HG03439 (cell line): ENCODE data around the gene CDC14B.
"Not testable (repeated sequence)": the region's sequence is repeated elsewhere in the genome, so short reads cannot be mapped to it uniquely, and the experiment has no call there.

ENCODE experiments used
- ATAC-seq: cut with Tn5 transposase; IDR thresholded peaks from one replicate; pipeline ENCODE4 v1.9.1; 2021; ENCODE audit warnings: mild to moderate bottlenecking, moderate library complexity; ENCODE audit not compliant: unreplicated experiment

CDC14B gene

DNA sequence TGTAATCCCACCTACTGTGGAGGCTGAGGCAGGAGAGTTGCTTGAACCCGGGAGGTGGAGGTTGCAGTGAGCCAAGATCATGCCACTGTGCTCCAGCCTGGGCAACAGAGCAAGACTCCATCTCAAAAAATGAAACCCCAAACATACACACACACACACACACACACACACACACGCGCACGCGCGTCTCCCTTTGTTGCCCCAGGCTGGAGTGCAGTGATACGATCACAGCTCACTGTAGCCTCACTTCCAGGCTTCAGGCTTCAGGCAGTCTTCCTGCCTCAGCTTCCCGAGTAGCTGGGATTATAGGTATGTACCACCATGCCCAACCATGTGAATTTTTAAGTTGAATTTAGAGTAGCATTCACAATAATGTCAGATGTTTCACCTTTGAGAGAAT lies 13.9 kb upstream of the CDC14B start:
- not testable (repeated sequence) for ATAC-seq

DNA sequence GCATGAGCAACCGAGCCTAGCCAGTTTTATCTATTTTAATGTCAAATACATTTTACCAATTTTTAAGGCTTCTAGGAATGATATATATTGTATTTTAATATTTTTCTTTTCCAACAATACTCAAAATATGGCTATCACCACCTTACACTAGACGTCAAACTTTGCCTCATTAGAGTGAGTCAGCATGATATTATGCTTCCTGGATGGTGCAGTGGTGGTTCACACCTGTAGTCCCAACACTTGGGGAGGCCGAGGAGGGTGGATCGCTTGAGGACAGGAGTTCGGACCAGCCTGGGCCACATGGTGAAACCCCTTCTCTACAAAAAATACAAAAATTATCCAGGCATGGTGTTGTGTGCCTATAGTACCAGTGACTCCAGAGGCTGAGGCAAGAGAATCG lies 7.3 kb upstream of the CDC14B start:
- ATAC-seq = no peak

DNA sequence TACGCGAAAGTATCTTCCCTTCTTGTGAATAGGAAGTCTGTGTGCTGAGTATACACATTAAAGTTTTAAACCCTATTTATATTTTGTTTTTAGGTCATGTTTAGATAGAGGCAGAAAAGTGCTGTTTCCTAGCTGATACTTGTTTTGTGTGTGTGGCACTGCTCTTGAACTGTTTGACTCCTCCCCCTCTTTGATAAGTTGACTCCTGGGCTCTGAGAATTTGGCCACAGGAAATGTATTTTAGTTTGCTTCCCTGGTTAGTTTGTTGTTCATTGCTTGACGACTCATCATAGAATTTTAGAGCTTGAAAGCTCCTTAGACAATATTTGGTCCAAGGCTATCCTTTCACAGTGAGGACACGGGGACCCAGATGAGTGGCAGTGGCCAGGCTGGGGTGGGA lies 2.0 kb upstream of the CDC14B start:
- no peak for ATAC-seq

- ATAC-seq = no peak
Observed at GRCh38 chr9:96620832-96621269, 1.2 kb upstream of the CDC14B start.

DNA sequence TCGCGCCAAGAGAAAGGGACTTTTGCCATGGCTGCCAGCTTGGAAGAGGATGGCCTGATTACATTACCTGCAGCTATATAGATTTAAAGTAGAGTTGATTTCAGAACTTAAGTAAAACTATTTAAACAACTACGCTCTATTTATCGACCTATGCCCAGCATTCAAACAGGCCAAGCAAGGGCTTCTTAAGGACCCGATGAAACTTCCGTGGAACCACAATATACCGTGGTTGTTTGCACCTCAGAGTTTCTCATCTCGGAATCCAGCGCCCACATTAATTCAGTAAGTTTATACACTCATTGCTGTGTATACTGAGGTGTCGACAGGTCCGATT lies 505 bp upstream of the CDC14B start:
- ATAC-seq = no peak

GRCh38 chr9:96619124-96619465 lies 548 bp downstream of the CDC14B start:
- no peak for ATAC-seq

DNA sequence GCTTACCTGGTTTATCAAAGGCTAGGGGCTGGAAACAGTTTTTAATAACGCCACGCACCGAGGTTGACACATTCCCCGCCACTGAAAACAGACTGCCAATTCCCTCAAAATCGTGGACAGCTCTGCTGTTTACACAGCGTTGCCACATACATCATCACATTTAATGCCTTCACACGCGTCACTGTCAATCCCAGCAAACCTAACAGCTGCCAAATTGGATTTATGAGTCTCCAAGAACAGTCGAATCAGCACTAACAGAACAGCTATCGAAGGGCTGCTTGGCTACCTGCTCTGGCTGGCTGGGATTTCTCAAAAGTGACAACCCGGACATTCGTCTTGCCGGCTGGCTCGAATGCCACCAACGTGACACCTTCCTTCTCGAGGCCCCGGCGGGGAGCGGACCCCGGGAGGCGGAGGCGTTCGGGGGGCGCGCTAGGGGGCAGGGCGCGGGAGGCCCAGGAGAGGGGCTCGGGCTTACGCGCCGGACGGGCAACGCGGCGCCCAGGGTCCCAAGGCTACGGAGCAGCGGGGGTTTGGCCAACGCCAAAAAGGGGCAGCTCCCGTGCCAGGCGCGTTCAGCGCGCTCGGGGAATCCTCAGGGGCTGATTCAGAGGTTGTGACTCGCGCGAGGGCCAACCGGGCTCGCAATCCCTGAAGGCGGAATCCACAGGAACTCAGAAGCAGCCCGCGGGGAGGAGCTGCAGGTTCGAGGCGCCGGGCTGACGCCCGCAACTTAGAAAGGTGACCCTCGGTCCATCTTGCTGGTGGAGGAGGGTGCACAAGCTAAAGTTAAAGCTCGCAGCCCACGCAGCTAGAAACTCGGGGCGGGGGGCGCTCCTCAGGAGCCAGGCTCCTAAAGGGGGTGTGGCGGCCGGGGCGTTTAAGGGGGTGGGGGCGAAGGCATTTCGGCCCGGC lies 1.2 kb downstream of the CDC14B start:
- no peak for ATAC-seq

GRCh38 chr9:96617439-96618185 lies 2.0 kb downstream of the CDC14B start:
- ATAC-seq = no peak

- ATAC-seq = no peak
Observed at GRCh38 chr9:96616817-96617438, 2.7 kb downstream of the CDC14B start.

DNA sequence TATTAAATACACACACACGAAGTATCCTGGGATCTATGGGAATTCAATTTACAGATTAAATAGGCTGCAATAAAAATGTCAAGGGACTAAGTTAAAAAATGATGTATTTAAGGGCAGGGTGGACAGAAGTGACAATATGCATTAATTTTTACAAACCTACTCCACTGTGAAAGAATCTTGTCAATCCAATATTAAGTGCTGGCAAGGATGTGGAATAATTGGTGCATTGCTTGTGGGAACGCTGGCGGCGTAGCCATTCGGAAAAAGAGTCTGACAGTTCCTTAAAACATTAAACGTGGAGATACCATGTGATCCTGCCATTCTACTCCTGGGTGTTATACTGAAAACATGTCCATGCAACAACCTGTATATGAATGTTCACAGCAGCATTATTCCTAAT lies 4.2 kb downstream of the CDC14B start:
- ATAC-seq = no peak

- not testable (repeated sequence) for ATAC-seq
Observed at GRCh38 chr9:96614664-96615063, 5.0 kb downstream of the CDC14B start.

DNA sequence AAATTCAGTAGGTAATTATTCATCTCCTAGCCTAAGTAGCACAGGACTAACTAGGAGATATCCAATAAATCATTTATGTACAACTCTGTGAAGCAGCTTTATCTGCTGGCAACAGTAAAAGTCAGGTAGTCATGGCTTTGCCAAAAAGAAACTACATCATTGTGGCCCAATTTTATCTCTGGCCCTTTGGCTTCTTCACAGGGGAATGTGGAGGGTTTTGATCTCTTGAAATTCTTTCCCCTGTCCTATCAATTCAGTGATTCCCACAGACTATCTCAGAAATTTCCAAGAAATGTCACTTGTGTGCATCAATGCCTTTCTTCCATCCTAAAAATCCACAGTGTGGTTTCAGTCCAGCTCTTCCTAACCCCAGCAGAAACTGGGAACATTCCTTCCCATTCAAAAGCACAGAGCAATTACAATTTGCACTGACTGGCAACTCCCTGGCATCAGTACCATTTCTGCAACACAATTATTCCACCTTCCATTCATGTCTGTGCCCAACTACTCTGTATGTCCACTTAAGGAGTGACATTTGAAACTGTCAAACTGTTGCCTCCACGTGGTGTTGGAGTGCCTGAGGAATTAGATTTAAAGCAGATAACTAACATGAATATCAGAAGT lies 6.6 kb downstream of the CDC14B start:
- ATAC-seq = no peak

- no peak for ATAC-seq
Observed at GRCh38 chr9:96612105-96612965, 7.3 kb downstream of the CDC14B start.

DNA sequence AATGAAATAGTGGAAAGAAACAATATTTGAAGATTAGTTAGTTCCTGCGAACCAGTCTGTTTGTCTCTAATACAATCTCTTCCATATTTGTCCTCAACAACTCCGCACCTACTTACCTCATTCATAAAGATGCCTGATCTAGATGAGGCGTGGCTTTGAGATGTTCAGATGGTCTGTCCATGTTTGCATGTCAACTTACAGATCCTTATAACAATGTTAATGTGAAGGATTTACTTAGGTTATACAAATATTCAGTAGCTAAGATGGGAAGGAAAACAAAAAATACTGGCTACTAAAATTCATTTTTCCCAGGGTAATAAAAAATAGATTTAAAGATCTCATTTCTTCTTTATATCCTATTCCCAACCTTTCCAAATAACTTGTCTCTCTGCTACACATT lies 8.3 kb downstream of the CDC14B start:
- ATAC-seq = no peak

- no peak for ATAC-seq
Observed at GRCh38 chr9:96609732-96610131, 9.9 kb downstream of the CDC14B start.

DNA sequence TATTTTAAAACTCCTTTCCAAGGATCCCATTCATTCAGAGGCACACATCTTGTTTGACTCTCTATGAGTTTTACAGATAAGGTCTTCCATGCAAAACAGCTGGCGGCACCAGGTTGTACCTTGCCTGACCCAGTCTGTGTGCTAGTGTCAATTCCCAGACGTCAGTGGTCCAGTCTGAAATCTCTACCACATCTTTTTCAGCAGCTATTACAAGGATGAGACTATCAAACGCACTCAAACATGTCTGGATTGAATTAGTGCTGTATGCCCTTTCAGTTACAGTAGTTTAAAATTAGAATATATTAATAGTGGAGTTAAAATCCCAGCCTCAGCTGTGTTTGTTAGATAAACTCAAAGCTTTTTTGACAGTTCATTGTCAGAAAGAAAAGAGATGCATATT lies 11.7 kb downstream of the CDC14B start:
- no peak for ATAC-seq

- ATAC-seq = no peak
Observed at GRCh38 chr9:96605328-96605727, 14.3 kb downstream of the CDC14B start.

GRCh38 chr9:96604004-96604319 lies 15.7 kb downstream of the CDC14B start:
- ATAC-seq = no peak

DNA sequence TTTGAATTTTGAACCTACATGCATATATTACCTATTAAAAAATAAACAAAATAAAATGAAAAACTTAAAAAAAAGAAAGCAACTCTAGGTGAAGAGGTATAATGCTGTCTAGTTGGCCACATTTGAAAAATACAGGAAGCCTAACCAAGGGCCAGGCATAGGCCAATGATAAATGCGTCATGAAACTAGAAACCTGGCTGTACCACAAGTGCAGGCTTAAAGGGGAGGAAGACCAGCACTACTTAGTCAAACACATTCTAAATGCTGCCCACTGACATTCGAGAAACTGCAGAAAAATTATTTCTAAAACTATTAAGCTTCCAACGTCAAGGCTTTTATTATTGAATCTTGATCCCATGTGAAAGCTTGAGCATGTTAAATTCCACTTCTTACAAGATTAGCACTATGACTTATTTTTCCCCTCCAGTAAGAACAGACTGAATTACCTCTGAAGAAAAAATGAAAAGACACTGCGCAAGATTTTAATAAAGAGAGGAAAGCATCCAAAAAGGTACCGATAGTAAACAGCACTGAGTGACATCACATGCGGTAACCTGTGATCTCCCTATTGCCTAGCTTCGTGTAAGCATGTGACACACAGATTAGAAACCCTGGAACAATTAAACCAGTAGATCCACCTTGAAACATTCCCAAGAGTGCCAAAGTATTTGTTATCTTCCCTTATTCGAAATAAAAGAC lies 16.2 kb downstream of the CDC14B start:
- no peak for ATAC-seq

DNA sequence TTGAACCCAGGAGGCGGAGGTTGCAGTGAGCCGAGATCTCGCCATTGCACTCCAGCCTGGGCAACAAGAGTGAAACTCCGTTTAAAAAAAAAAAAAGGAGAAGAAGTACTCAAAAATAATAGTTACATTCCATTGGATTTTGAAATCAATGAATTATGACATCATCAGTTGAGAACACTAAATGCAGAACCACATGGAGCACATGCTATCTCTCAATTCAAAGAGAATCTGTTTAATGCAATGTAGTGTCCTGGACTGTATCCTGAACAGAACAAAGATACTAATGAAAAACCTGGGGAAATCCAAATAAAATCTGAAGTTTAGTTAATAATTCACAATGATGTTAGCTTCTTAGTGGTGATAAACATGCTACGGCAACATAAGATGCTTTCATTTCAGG lies 20.3 kb downstream of the CDC14B start:
- ATAC-seq = no peak
